ENCODE results near the gene MYO1A. TPM values are rescaled to one million over a fixed set of nuclear protein-coding genes. Genes with fewer than 3 reads are reported as not detected.
"Not testable (repeated sequence)": the region's sequence is repeated elsewhere in the genome, so short reads cannot be mapped to it uniquely, and the experiment has no call there.

MYO1A gene
- total and polyA plus RNA-seq, 10 of the 15 experiments (the other 5 are each of a cell fraction or from before 2014, with no cell fraction given), result 0.01 to 0.34 (median 0.15) TPM; not detected in 2

GRCh38 chr12:57025196-57025595, 24.7 kb downstream of the MYO1A start:
- in situ Hi-C loops (cut with MboI) (no loop called here), intact Hi-C loops (cut with micrococcal nuclease; ENCODE audit: unreplicated experiment) (no loop called here)
- TF ChIP-seq LARP7 (IDR thresholded peaks at IDR 0.05) (no peak), EP300 (IDR thresholded peaks at IDR 0.05; ENCODE audit: borderline replicate concordance in 1 of 2, control insufficient read depth in 1 of 2, low read depth in 2 of 2, low read length in 2 of 2) (no peak), TCF7 (IDR thresholded peaks at IDR 0.05; ENCODE audit: borderline replicate concordance) (no peak), SMC3 (IDR thresholded peaks at IDR 0.05; ENCODE audit: borderline replicate concordance, low read length) (no peak), BACH1 (IDR thresholded peaks at IDR 0.05; ENCODE audit: borderline replicate concordance) (no peak), NR2C2 (IDR thresholded peaks at IDR 0.05; ENCODE audit: borderline replicate concordance, control insufficient read depth, insufficient read length, low read depth) (no peak), MYB (IDR thresholded peaks at IDR 0.05; ENCODE audit: borderline replicate concordance, low read depth, low read length) (no peak), DPF2 (IDR thresholded peaks at IDR 0.05) (no peak)
- H3K9me3 ChIP-seq (replicated peaks; ENCODE audit: control insufficient read depth, insufficient read depth, low read length), result no peaks in the 10 kb centered on the region
- WGBS (ENCODE audit: insufficient coverage, insufficient replicate concordance, low lambda C conversion rate, missing lambda C conversion rate), result 16% methylated on average over 2 of the region's 2 CpGs
- ATAC-seq (no peak), DNase-seq (ENCODE audit: low read depth, low spot score) (no peak), FAIRE-seq (no peak)
- ChIA-PET POLR2A (no interaction called here), CTCF (interaction anchor here (1.3 kb wide), 2 partner anchors 24 to 87 kb away, joined by 3 to 4 read pairs; no protein-coding TSS in a partner anchor), SMC1A (ENCODE audit: uncharacterized antibody, unreplicated experiment) (no interaction called here), RAD21 (ENCODE audit: unreplicated experiment) (interaction anchor here (1.0 kb wide), 1 partner anchor 40 kb away, joined by 3 read pairs; no protein-coding TSS in a partner anchor)
- H3K9ac ChIP-seq (ENCODE audit: control insufficient read depth, insufficient read depth, low read length), result no peak overlapping the region
- no TSS peak for BruUV-seq (replicated peaks)
- H3K79me2 ChIP-seq (ENCODE audit: control insufficient read depth, insufficient read depth, low read length), result no peaks in the 10 kb centered on the region
- no peaks in the 10 kb centered on the region; a peak in 1 of 4 replicates for H3K27me3 ChIP-seq (replicated peaks in 1 of 2; ENCODE audit: control insufficient read depth in 2 of 2, insufficient read depth in 2 of 2, low read length in 1 of 2)
- H3K27ac ChIP-seq (ENCODE audit: control insufficient read depth, insufficient read depth), result no peak overlapping the region
- H3K4me2 ChIP-seq (ENCODE audit: control insufficient read depth, insufficient read depth), result no peak overlapping the region
- H2AFZ ChIP-seq (ENCODE audit: control insufficient read depth, low read depth, low read length), result no peak overlapping the region
- no peaks in the 10 kb centered on the region for H3K4me1 ChIP-seq (ENCODE audit: control insufficient read depth, insufficient read depth, low read length)
- H3K36me3 ChIP-seq (ENCODE audit: control insufficient read depth in 2 of 2, insufficient read depth in 2 of 2, low read length in 1 of 2), result no peaks in the 10 kb centered on the region
- no peak overlapping the region for H3K4me3 ChIP-seq
- no peaks in the 10 kb centered on the region for H4K20me1 ChIP-seq (ENCODE audit: control insufficient read depth, insufficient read depth)

GRCh38 chr12:57022324-57022723, 27.6 kb downstream of the MYO1A start:
- H3K9me3 ChIP-seq (replicated peaks; ENCODE audit: control insufficient read depth, insufficient read depth, low read length); H3K4me2 ChIP-seq (ENCODE audit: control insufficient read depth, insufficient read depth); ATAC-seq; H3K4me1 ChIP-seq (ENCODE audit: control insufficient read depth, insufficient read depth, low read length); intact Hi-C loops (cut with micrococcal nuclease; ENCODE audit: unreplicated experiment); SMC1A ChIA-PET (ENCODE audit: uncharacterized antibody, unreplicated experiment); H3K27ac ChIP-seq (ENCODE audit: control insufficient read depth, insufficient read depth); H3K79me2 ChIP-seq (ENCODE audit: control insufficient read depth, insufficient read depth, low read length); H3K4me3 ChIP-seq; FAIRE-seq; H4K20me1 ChIP-seq (ENCODE audit: control insufficient read depth, insufficient read depth); H3K9ac ChIP-seq (ENCODE audit: control insufficient read depth, insufficient read depth, low read length); BruUV-seq (replicated peaks); in situ Hi-C loops (cut with MboI); H3K27me3 ChIP-seq (replicated peaks in 1 of 2; ENCODE audit: control insufficient read depth in 2 of 2, insufficient read depth in 2 of 2, low read length in 1 of 2); DNase-seq (ENCODE audit: low read depth, low spot score); H2AFZ ChIP-seq (ENCODE audit: control insufficient read depth, low read depth, low read length); H3K36me3 ChIP-seq (ENCODE audit: control insufficient read depth in 2 of 2, insufficient read depth in 2 of 2, low read length in 1 of 2); RAD21 ChIA-PET (ENCODE audit: unreplicated experiment): not testable (repeated sequence)
- 100% methylated on average over 5 of the region's 5 CpGs for WGBS (ENCODE audit: insufficient coverage, insufficient replicate concordance, low lambda C conversion rate, missing lambda C conversion rate)
- POLR2A ChIA-PET, result interaction anchor here (0.9 kb wide), 1 partner anchor 10 kb away, joined by 7 read pairs; no protein-coding TSS in a partner anchor
- CTCF ChIA-PET, result interaction anchor here (1.2 to 1.7 kb wide), 3 partner anchors 9 to 89 kb away, joined by 3 to 9 read pairs (median 4); partner anchors contain the start of gene STAT6

All from GM12878 (cell line).